Heart left ventricle (tissue), 16 donors: ENCODE results near the gene PPIF. TPM values are rescaled to one million over a fixed set of nuclear protein-coding genes. Genes with fewer than 3 reads are reported as not detected.

ENCODE experiments used
- ATAC-seq, 4 donors: fragments of 200-7000 bp; cut with Tn5 transposase; one replicate each; pipeline ENCODE4 v1.9.1; 2020 to 2022; ENCODE audit warnings: moderate library complexity in 4 of 4, mild to moderate bottlenecking in 3 of 4, moderate number of reproducible peaks in 1 of 4
- DNase-seq, 5 donors: peaks; one replicate each; pipeline ENCODE4 v3.0.0-alpha.2; 2020
- H3K27ac ChIP-seq, 12 donors: fragments of 200-600 bp; sonication (generic) in 4 of 12; one replicate each; pipeline versions ENCODE4 v1.5.0 to v1.8.0; 2016 to 2022; ENCODE audit warnings: mild to moderate bottlenecking in 2 of 12
- H3K27me3 ChIP-seq, 9 donors: fragments of 200-600 bp; sonication (generic) in 2 of 9; one replicate each; pipeline versions ENCODE4 v1.5.1 to v1.8.0; 2016 to 2022; ENCODE audit warnings: mild to moderate bottlenecking in 3 of 9
- H3K36me3 ChIP-seq, 9 donors: fragments of 200-600 bp; sonication (generic) in 2 of 9; one replicate each; pipeline versions ENCODE4 v1.5.0 to v1.8.0; 2018 to 2022; ENCODE audit warnings: mild to moderate bottlenecking in 2 of 9
- H3K4me1 ChIP-seq, 12 donors: fragments of 200-600 bp; sonication (generic) in 4 of 12; one replicate each; pipeline versions ENCODE4 v1.5.0 to v1.8.0; 2016 to 2022; ENCODE audit warnings: mild to moderate bottlenecking in 3 of 12
- H3K4me3 ChIP-seq, 12 donors: fragments of 200-600 bp; sonication (generic) in 4 of 12; one replicate each; pipeline versions ENCODE4 v1.5.0 to v1.8.0; 2017 to 2022; ENCODE audit warnings: mild to moderate bottlenecking in 9 of 12, moderate library complexity in 4 of 12
- H3K9me3 ChIP-seq, 12 donors: fragments of 200-600 bp; sonication (generic) in 4 of 12; one replicate each; pipeline versions ENCODE4 v1.5.0 to v1.8.0; 2016 to 2022; ENCODE audit warnings: mild to moderate bottlenecking in 1 of 12
- CTCF ChIP-seq, 12 donors: fragments of 200-600 bp; sonication (generic) in 4 of 12; IDR thresholded peaks; one replicate each; pipeline versions ENCODE4 v1.5.0 to v1.8.0; 2018 to 2022; ENCODE audit warnings: antibody characterized with exemption in 12 of 12, mild to moderate bottlenecking in 5 of 12
- POLR2A ChIP-seq, 2 donors: fragments of 450-650 bp; IDR thresholded peaks; one replicate each; pipeline ENCODE4 v1.6.1; 2017; ENCODE audit warnings: antibody characterized with exemption in 2 of 2, mild to moderate bottlenecking in 2 of 2, moderate library complexity in 2 of 2
- WGBS, 4 donors: extraction: QIAGEN DNeasy Blood & Tissue Kit in 2 of 4; methylation state at CpG; one replicate each; pipeline versions ENCODE4 v1.1.5 to v1.1.7; 2013 to 2018; 5-methylcytosine and 5-hydroxymethylcytosine counted together
- intact Hi-C, 10 donors: fragments of 100-400 bp; cut with DNase I; formaldehyde crosslinking; loops; one replicate each; pipeline versions ENCODE4 v1.11.1 to v1.14.2; 2022
- polyA plus RNA-seq, 2 donors: library from polyadenylated mRNA; stranded (reverse); fragments of 200-250 nt; gene quantifications; one replicate each; pipeline ENCODE4 v1.2.3, GENCODE V29; 2013
- total RNA-seq, 9 donors: library from RNA; depleted of rRNA in 2 of 9; stranded (reverse); fragments of >200 nt in 2 of 9; fragmentation: NEBNext Ultra II Directional in 3 of 9; extraction: Animal tissue kit (Norgen Biotek cat#: 25700) in 3 of 9; gene quantifications; one replicate each; pipeline versions ENCODE4 v1.1.0 to v1.2.4, GENCODE V29; 2016 to 2023
- donor health status: ischemic (EF 13 %, LVEDD 7.1; RV severe dilation, severe dysfunction).
- donor health status: healthy with polysubstance abuse.
- donor health status: DM: no; HTN: yes; CAD: no.
- donor health status: DM: no; HTN: no; CAD: no.
- donor health status: ischemic (EF 25% LVEDD 6.9; RV normal size, moderate dysfunction).
- donor health status: ischemic (EF 25% LVEDD 5.7; RV mildly dilated, moderate dysfunction).
- donor health status: healthy.
- donor health status: DM: yes; HTN: yes; CAD: no.
- donor health status: ischemic (EF 35%, LVEDD 5.7; RV mildly dilated, moderate dysfunction).
- donor health status: nonischemic (EF 11% LVEDD 7.7; RV severe dilation, severe dysfunction).
- donor health status: DM: yes; HTN: yes; CAD: no.
- donor health status: PGD.
- donor health status: ischemic (EF 29% LVEDD 5.4; RV normal size, mild dysfunction).
- donor health status: nonischemic (EF 23%, LVEDD 6.1; RV moderate dilation, normal function).

The PPIF gene
- total and polyA plus RNA-seq, 11 donors, result 82.8 to 193 (median 128) TPM

DNA sequence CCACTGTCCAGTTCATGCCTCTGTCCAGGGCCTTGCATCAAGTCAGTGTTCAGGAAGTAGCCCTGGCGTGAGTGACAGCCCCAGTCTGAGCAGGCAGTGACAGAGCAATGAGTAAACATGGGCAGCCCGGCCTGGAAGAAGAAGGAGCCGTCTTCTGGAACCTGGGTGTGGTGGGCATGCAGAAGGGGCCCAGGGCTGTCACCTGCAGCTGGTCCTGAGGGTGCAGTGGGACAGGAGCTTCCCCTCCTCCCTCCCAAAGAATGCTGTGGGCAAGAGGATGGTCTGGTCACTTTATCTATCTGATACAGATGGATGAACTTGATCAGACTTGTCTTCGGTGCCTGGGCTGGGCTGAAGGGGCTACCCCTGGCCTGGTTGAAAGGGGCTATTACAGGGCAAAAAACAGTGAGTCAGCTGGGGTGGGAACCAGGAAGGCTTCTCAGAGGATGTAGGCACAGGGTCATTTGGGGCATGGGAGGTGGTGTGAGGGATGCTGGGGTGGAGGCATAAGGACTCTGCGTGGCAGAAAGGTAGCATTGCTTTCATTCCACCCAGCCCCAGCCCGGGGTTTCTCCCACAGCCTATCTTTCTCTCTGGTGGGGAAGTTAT lies 42.7 kb upstream of the PPIF start:
- H3K27ac ChIP-seq, result no peak overlapping the region
- peaks cover 8 to 100% (median 98%) of the 10 kb centered on the region in 9 donors for H3K36me3 ChIP-seq
- no peaks in the 10 kb centered on the region for H3K9me3 ChIP-seq
- intact Hi-C loops, result no loop called here
- 73 to 96% (median 85%) methylated on average over 6 of the region's 6 CpGs for WGBS, 4 donors
- no peak overlapping the region for H3K4me3 ChIP-seq
- ATAC-seq, result no peak
- TF ChIP-seq POLR2A (IDR thresholded peaks at IDR 0.05) (no peak), CTCF (IDR thresholded peaks at IDR 0.05) (no peak)
- H3K4me1 ChIP-seq, result peaks cover 0 to 8% (median under 1%) of the 10 kb centered on the region in 12 donors
- H3K27me3 ChIP-seq, result no peaks in the 10 kb centered on the region
- DNase-seq, result peak in 1 of 5 donors; percentile 22

GRCh38 chr10:79305515-79305914 lies 41.8 kb upstream of the PPIF start:
- TF ChIP-seq POLR2A (IDR thresholded peaks at IDR 0.05) (no peak), CTCF (IDR thresholded peaks at IDR 0.05) (no peak)
- Histone ChIP-seq H3K27ac (no peak overlapping the region), H3K4me3 (no peak overlapping the region), H3K36me3 (peaks cover 8 to 100% (median 98%) of the 10 kb centered on the region in 9 donors), H3K9me3 (no peaks in the 10 kb centered on the region), H3K27me3 (no peaks in the 10 kb centered on the region), H3K4me1 (peaks cover 0 to 6% (median 0%) of the 10 kb centered on the region in 12 donors)
- DNase-seq (peak in 1 of 5 donors; percentile 20), ATAC-seq (no peak)
- intact Hi-C loops, result no loop called here
- 79 to 91% (median 84%) methylated on average over 6 to 8 of the region's 8 CpGs for WGBS, 4 donors

GRCh38 chr10:79305988-79306387 lies 41.3 kb upstream of the PPIF start:
- 85 to 91% (median 86%) methylated on average over 12 to 15 of the region's 15 CpGs for WGBS, 4 donors
- Histone ChIP-seq H3K4me1 (peaks cover 0 to 9% (median 0%) of the 10 kb centered on the region in 12 donors), H3K36me3 (peaks cover 8 to 100% (median 98%) of the 10 kb centered on the region in 9 donors), H3K27me3 (no peaks in the 10 kb centered on the region), H3K27ac (no peak overlapping the region), H3K9me3 (no peaks in the 10 kb centered on the region), H3K4me3 (no peak overlapping the region)
- ATAC-seq (no peak), DNase-seq (peak in 1 of 5 donors; percentile 50)
- intact Hi-C loops, result no loop called here
- no peak for TF ChIP-seq POLR2A (IDR thresholded peaks at IDR 0.05)
- TF ChIP-seq CTCF (IDR thresholded peaks at IDR 0.05), result no peak

DNA sequence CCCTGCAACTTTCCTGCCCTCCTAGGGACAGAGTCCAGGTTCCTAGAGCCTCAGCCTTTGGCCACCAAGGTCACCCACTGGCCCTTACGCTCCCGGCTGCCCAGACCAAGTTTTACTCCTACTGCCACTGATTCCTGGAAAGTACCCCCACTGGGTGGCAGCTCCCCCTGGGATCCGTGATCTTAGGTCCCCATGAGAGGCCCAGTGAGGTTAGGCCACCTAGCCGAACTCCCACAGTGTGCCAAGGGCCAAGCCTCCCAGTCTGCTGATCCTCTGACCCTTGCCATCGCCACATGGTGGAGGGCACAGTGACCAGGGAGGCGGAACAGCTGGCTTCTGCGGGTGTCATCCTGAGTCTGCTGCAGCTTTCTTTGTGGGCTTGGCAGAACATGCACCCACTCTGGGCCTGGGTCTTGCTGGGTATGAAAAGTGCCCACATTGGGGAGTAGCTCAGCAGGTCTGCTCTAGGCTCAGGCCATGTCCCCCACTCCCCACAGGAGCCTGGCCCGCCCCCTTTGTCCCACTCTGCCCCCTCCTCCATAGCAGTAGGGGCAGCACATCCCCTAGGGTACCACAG lies 40.5 kb upstream of the PPIF start:
- DNase-seq (peak in 1 of 5 donors; percentile 56), ATAC-seq (no peak)
- Histone ChIP-seq H3K36me3 (peaks cover 8 to 100% (median 98%) of the 10 kb centered on the region in 9 donors), H3K4me3 (no peak overlapping the region), H3K9me3 (no peaks in the 10 kb centered on the region), H3K4me1 (peaks cover 0 to 9% (median 0%) of the 10 kb centered on the region in 12 donors), H3K27me3 (no peaks in the 10 kb centered on the region), H3K27ac (no peak overlapping the region)
- intact Hi-C loops, result no loop called here
- 90 to 96% (median 95%) methylated on average over 8 of the region's 8 CpGs for WGBS, 4 donors
- TF ChIP-seq CTCF (IDR thresholded peaks at IDR 0.05) (no peak), POLR2A (IDR thresholded peaks at IDR 0.05) (no peak)
